ENCODE measurements around the gene KDM1A. TPM values are rescaled to one million over a fixed set of nuclear protein-coding genes. Genes with fewer than 3 reads are reported as not detected.

The KDM1A gene
- total RNA-seq, 2 experiments from 2014 or later = 55.2 to 57.0 TPM

GRCh38 chr1:23023174-23023845 lies 4.0 kb downstream of the KDM1A start:
- no peak overlapping the region for H3K27ac Mint-ChIP-seq
- no peak overlapping the region for H3K4me3 Mint-ChIP-seq
- H3K27me3 Mint-ChIP-seq = no peaks in the 10 kb centered on the region
- peaks cover 8% of the 10 kb centered on the region for H3K9me3 Mint-ChIP-seq
- POLR2A ChIA-PET = no interaction called here
- peaks cover 29% of the 10 kb centered on the region for H3K4me1 Mint-ChIP-seq
- H3K36me3 Mint-ChIP-seq = peaks cover 21% of the 10 kb centered on the region
- ATAC-seq (ENCODE audit: low read depth) (no peak), DNase-seq (no peak)

- no peak for DNase-seq
Observed at GRCh38 chr1:23026568-23026967, 7.3 kb downstream of the KDM1A start.

GRCh38 chr1:23027352-23027907 lies 8.2 kb downstream of the KDM1A start:
- Mint-ChIP-seq H3K4me3 (no peak overlapping the region), H3K27ac (no peak overlapping the region), H3K27me3 (no peaks in the 10 kb centered on the region), H3K36me3 (peaks cover 18% of the 10 kb centered on the region), H3K9me3 (peaks cover 8% of the 10 kb centered on the region), H3K4me1 (peaks cover 21% of the 10 kb centered on the region)
- POLR2A ChIA-PET = no interaction called here
- ATAC-seq (ENCODE audit: low read depth) (no peak), DNase-seq (no peak)

More at GRCh38 chr1:23026568-23026967, 7.3 kb downstream of the KDM1A start:
- Mint-ChIP-seq H3K9me3 (peaks cover 8% of the 10 kb centered on the region), H3K27me3 (no peaks in the 10 kb centered on the region), H3K36me3 (peaks cover 23% of the 10 kb centered on the region), H3K27ac (no peak overlapping the region), H3K4me1 (peaks cover 26% of the 10 kb centered on the region), H3K4me3 (no peak overlapping the region)
- POLR2A ChIA-PET = interaction anchor here (1.3 kb wide), 1 partner anchor 318 kb away, joined by 3 read pairs; the partner anchor contains the start of gene HNRNPR
- ATAC-seq (ENCODE audit: low read depth) = no peak

GRCh38 chr1:23029337-23029736 lies 10.1 kb downstream of the KDM1A start:
- DNase-seq = no peak
- Mint-ChIP-seq H3K27ac (no peak overlapping the region), H3K4me3 (no peak overlapping the region), H3K27me3 (no peaks in the 10 kb centered on the region), H3K36me3 (peaks cover 11% of the 10 kb centered on the region), H3K9me3 (peaks cover 1% of the 10 kb centered on the region), H3K4me1 (peaks cover 21% of the 10 kb centered on the region)
- POLR2A ChIA-PET = interaction anchor here (3.3 kb wide), 1 partner anchor 10 kb away, joined by 9 read pairs; the partner anchor contains the start of gene KDM1A
- no peak for ATAC-seq (ENCODE audit: low read depth)

- ATAC-seq (ENCODE audit: low read depth) = no peak
- DNase-seq = no peak
- Mint-ChIP-seq H3K27me3 (no peaks in the 10 kb centered on the region), H3K9me3 (no peaks in the 10 kb centered on the region), H3K36me3 (peaks cover 22% of the 10 kb centered on the region), H3K4me3 (no peak overlapping the region), H3K27ac (no peak overlapping the region), H3K4me1 (peaks cover 10% of the 10 kb centered on the region)
- POLR2A ChIA-PET = no interaction called here
Observed at GRCh38 chr1:23035823-23036452, 16.7 kb downstream of the KDM1A start.

GRCh38 chr1:23037081-23037740 lies 17.9 kb downstream of the KDM1A start:
- no peak for ATAC-seq (ENCODE audit: low read depth)
- Mint-ChIP-seq H3K27me3 (no peaks in the 10 kb centered on the region), H3K27ac (no peak overlapping the region), H3K4me3 (no peak overlapping the region), H3K36me3 (peaks cover 19% of the 10 kb centered on the region), H3K4me1 (peaks cover 8% of the 10 kb centered on the region), H3K9me3 (no peaks in the 10 kb centered on the region)
- POLR2A ChIA-PET = interaction anchor here (0.7 kb wide), 2 partner anchors 18 to 63 kb away, joined by 3 read pairs; partner anchors contain the start of gene KDM1A
- DNase-seq = no peak

GRCh38 chr1:23039308-23039826 lies 20.1 kb downstream of the KDM1A start:
- peaks cover 13% of the 10 kb centered on the region for H3K36me3 Mint-ChIP-seq
- no peak for DNase-seq
- POLR2A ChIA-PET = no interaction called here
- peaks cover 8% of the 10 kb centered on the region for H3K4me1 Mint-ChIP-seq
- ATAC-seq (ENCODE audit: low read depth) = no peak
- H3K27me3 Mint-ChIP-seq = no peaks in the 10 kb centered on the region
- H3K4me3 Mint-ChIP-seq = no peak overlapping the region
- no peak overlapping the region for H3K27ac Mint-ChIP-seq
- no peaks in the 10 kb centered on the region for H3K9me3 Mint-ChIP-seq

GRCh38 chr1:23040509-23040908 lies 21.2 kb downstream of the KDM1A start:
- ATAC-seq (ENCODE audit: low read depth) (no peak), DNase-seq (no peak)
- Mint-ChIP-seq H3K27ac (no peak overlapping the region), H3K36me3 (peaks cover 14% of the 10 kb centered on the region), H3K27me3 (no peaks in the 10 kb centered on the region), H3K9me3 (no peaks in the 10 kb centered on the region), H3K4me1 (peaks cover 9% of the 10 kb centered on the region), H3K4me3 (no peak overlapping the region)
- POLR2A ChIA-PET = interaction anchor here (0.6 kb wide), 1 partner anchor 1198 kb away, joined by 3 read pairs; no protein-coding TSS in a partner anchor

GRCh38 chr1:23044035-23044434 lies 24.8 kb downstream of the KDM1A start:
- Mint-ChIP-seq H3K27ac (no peak overlapping the region), H3K27me3 (no peaks in the 10 kb centered on the region), H3K4me3 (no peak overlapping the region), H3K36me3 (peaks cover 17% of the 10 kb centered on the region), H3K4me1 (peaks cover 19% of the 10 kb centered on the region), H3K9me3 (no peaks in the 10 kb centered on the region)
- DNase-seq (no peak), ATAC-seq (ENCODE audit: low read depth) (no peak)
- POLR2A ChIA-PET = no interaction called here

GRCh38 chr1:23050201-23050600 lies 30.9 kb downstream of the KDM1A start:
- DNase-seq (no peak), ATAC-seq (ENCODE audit: low read depth) (no peak)
- no peak overlapping the region for H3K27ac Mint-ChIP-seq
- no peaks in the 10 kb centered on the region for H3K9me3 Mint-ChIP-seq
- no peaks in the 10 kb centered on the region for H3K27me3 Mint-ChIP-seq
- peaks cover 13% of the 10 kb centered on the region for H3K4me1 Mint-ChIP-seq
- POLR2A ChIA-PET = no interaction called here
- H3K36me3 Mint-ChIP-seq = peaks cover 10% of the 10 kb centered on the region
- no peak overlapping the region for H3K4me3 Mint-ChIP-seq

- POLR2A ChIA-PET = no interaction called here
- Mint-ChIP-seq H3K4me1 (peaks cover 3% of the 10 kb centered on the region), H3K9me3 (no peaks in the 10 kb centered on the region), H3K36me3 (peaks cover 6% of the 10 kb centered on the region), H3K4me3 (no peak overlapping the region), H3K27me3 (no peaks in the 10 kb centered on the region), H3K27ac (no peak overlapping the region)
- ATAC-seq (ENCODE audit: low read depth) = no peak
- DNase-seq = no peak
Observed at GRCh38 chr1:23051290-23051909, 32.1 kb downstream of the KDM1A start.

GRCh38 chr1:23057301-23057700 lies 38.0 kb downstream of the KDM1A start:
- Mint-ChIP-seq H3K27ac (no peak overlapping the region), H3K36me3 (peaks cover 21% of the 10 kb centered on the region)

GRCh38 chr1:23062271-23062670 lies 43.0 kb downstream of the KDM1A start:
- no peak for DNase-seq
- no peaks in the 10 kb centered on the region for H3K4me1 Mint-ChIP-seq
- ATAC-seq (ENCODE audit: low read depth) = no peak
- no peak overlapping the region for H3K4me3 Mint-ChIP-seq
- POLR2A ChIA-PET = no interaction called here
- no peaks in the 10 kb centered on the region for H3K9me3 Mint-ChIP-seq
- peaks cover 26% of the 10 kb centered on the region for H3K36me3 Mint-ChIP-seq
- H3K27ac Mint-ChIP-seq = no peak overlapping the region
- no peaks in the 10 kb centered on the region for H3K27me3 Mint-ChIP-seq

More at GRCh38 chr1:23057301-23057700, 38.0 kb downstream of the KDM1A start:
- POLR2A ChIA-PET = interaction anchor here (0.8 kb wide), 1 partner anchor 79 kb away, joined by 5 read pairs; no protein-coding TSS in a partner anchor
- ATAC-seq (ENCODE audit: low read depth) = no peak
- H3K9me3 Mint-ChIP-seq = no peaks in the 10 kb centered on the region
- no peak for DNase-seq
- H3K4me3 Mint-ChIP-seq = no peak overlapping the region
- H3K27me3 Mint-ChIP-seq = no peaks in the 10 kb centered on the region
- H3K4me1 Mint-ChIP-seq = no peaks in the 10 kb centered on the region
